Urothelium cell line (cell line): Measurements from ENCODE around the gene DOCK4.
"Not testable (repeated sequence)": the region's sequence is repeated elsewhere in the genome, so short reads cannot be mapped to it uniquely, and the experiment has no call there.

ENCODE experiments used
- DNase-seq: peaks from one replicate; pipeline ENCODE4 v3.0.0; 2011; ENCODE audit warnings: low spot score, mixed read lengths
- FAIRE-seq: peaks from 2 replicates; lab custom pipeline; 2011; peaks lifted over from hg19 to GRCh38; lab: Jason Lieb, UNC

The DOCK4 gene

GRCh38 chr7:112206238-112206990 is at the start of gene DOCK4, which contains the start of gene ZNF277:
Gene DOCK4 (minus strand): TSS chr7:112206399. CDS start chr7:112206138, 261 bp downstream.
Gene ZNF277 (plus strand): TSS chr7:112206695. CDS start chr7:112206717, 22 bp downstream.
- FAIRE-seq, result peak; percentile 76
- DNase-seq, result peak; percentile 96

GRCh38 chr7:112255388-112255720 is 49.2 kb upstream of the DOCK4 start:
- FAIRE-seq (no peak), DNase-seq (no peak)

- DNase-seq, result no peak
- FAIRE-seq, result no peak
These were observed 48.6 kb upstream of the DOCK4 start for GRCh38 chr7:112254709-112255387.

- DNase-seq (no peak), FAIRE-seq (no peak)
These were observed 48.0 kb upstream of the DOCK4 start for GRCh38 chr7:112254156-112254555.

GRCh38 chr7:112252691-112253090 is 46.5 kb upstream of the DOCK4 start:
- FAIRE-seq, result no peak

GRCh38 chr7:112252141-112252540 is 45.9 kb upstream of the DOCK4 start:
- no peak for FAIRE-seq
- DNase-seq, result no peak

More at GRCh38 chr7:112252691-112253090, 46.5 kb upstream of the DOCK4 start:
- DNase-seq, result no peak

GRCh38 chr7:112249967-112250366 is 43.8 kb upstream of the DOCK4 start:
- not testable (repeated sequence) for DNase-seq, FAIRE-seq

- no peak for DNase-seq
- no peak for FAIRE-seq
These were observed 42.4 kb upstream of the DOCK4 start for GRCh38 chr7:112248598-112248997.

GRCh38 chr7:112238852-112239610 is 32.8 kb upstream of the DOCK4 start:
- FAIRE-seq (no peak), DNase-seq (no peak)

- FAIRE-seq (no peak), DNase-seq (no peak)
These were observed 32.1 kb upstream of the DOCK4 start for GRCh38 chr7:112238330-112238729.

- DNase-seq (no peak), FAIRE-seq (no peak)
These were observed 30.4 kb upstream of the DOCK4 start for GRCh38 chr7:112236597-112236996.

- DNase-seq, result no peak
- no peak for FAIRE-seq
These were observed 27.9 kb upstream of the DOCK4 start for GRCh38 chr7:112234147-112234546.

- DNase-seq (no peak), FAIRE-seq (no peak)
These were observed 27.0 kb upstream of the DOCK4 start for GRCh38 chr7:112233048-112233697.

- FAIRE-seq, result no peak
- DNase-seq, result no peak
These were observed 26.2 kb upstream of the DOCK4 start for GRCh38 chr7:112232212-112232978.

GRCh38 chr7:112228632-112229031 is 22.4 kb upstream of the DOCK4 start:
- no peak for DNase-seq
- FAIRE-seq, result no peak

GRCh38 chr7:112226701-112227276 is 20.6 kb upstream of the DOCK4 start:
- FAIRE-seq, result no peak
- DNase-seq, result no peak

GRCh38 chr7:112225006-112225405 is 18.8 kb upstream of the DOCK4 start:
- FAIRE-seq (no peak), DNase-seq (no peak)

- DNase-seq (no peak), FAIRE-seq (no peak)
These were observed 18.0 kb upstream of the DOCK4 start for GRCh38 chr7:112224186-112224585.

GRCh38 chr7:112223310-112223709 is 17.1 kb upstream of the DOCK4 start:
- FAIRE-seq (no peak), DNase-seq (no peak)

GRCh38 chr7:112220877-112221434 is 14.8 kb upstream of the DOCK4 start:
- FAIRE-seq (no peak), DNase-seq (no peak)
